Stimulated activated CD4-positive, alpha-beta T cell treated with anti-CD3 and anti-CD28 coated beads, TNF-alpha, amount 100 ng/mL, for 4 hours (primary cell): ENCODE measurements around the gene PPP1R15B.

Source experiments
- DNase-seq, 3 experiments: peaks; one replicate each; pipeline ENCODE4 v3.0.0-alpha.2; 2020; ENCODE audit warnings: low read depth in 3 of 3

Gene PPP1R15B

DNA sequence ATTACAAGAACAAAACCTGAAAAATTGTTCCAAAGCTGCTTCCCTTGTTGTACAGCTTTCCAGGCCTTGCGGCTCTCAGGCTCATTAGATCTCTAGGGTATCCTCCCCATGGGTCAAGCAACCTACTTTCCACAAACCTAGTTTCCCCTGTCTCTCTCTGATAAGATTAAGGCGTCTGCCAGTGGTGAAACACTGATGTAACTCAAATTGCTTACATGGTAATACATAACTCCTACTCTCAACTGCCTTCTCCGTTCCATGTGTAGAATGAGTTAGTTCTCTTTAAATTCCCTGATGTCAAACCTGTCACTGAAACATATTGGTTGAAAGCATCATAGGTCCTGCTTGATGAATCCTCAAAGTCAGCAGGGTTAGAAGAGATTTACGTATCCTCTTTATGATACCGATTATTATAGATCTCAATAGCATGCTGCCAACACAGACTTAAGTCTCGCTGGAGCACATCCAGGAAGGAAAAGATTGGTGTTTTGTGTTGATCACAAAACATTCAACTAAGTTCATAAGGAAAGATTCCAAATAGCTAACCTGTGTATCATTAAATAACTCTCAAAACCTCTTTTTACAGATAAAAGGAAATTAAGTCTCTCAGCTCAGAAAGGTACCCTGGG, 10.6 kb downstream of the PPP1R15B start:
- no peak for DNase-seq

DNA sequence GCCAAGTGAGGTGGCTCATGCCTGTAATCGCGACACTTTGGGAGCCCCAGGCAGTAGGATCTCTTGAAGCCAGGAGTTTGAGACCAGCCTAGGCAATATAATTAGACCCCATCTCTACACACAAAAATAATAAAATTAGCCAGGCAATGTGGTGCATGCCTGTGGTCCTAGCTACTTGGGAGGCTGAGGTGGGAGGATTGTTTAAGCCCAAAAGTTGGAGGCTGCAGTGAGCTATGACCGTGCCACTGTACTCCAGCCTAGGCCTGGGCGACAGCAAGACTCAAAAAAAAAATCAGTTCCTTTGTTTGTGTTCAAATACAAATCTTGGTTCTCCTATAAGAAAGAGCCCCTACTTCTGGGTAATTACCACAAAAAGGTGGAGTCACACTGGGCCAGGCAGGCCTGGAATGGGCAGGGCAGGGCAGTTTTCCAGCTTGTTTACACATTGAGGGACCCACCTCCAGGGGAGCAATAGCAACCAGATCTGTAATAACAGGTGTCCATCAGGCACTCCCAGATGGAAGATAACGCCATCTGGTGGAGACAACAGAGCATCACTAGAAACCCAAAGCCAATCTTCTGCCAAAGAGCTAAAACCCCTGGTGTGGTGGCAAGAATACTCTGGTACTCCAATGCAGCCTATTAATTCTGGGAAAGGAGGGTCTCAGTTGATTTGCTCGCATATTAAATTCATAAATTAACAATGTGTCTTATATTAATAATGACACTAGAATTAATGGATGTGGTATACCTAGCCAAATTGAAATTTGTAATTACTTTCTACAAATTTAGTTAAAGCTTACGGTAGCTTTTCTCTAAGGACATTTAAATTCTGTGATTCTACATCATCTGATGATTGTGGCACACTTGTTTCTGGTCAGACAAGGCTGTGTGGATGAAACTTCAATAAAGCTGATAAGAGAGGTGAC, 13.2 kb downstream of the PPP1R15B start:
- peak in 1 of 3 experiments; percentile 28 for DNase-seq

DNA sequence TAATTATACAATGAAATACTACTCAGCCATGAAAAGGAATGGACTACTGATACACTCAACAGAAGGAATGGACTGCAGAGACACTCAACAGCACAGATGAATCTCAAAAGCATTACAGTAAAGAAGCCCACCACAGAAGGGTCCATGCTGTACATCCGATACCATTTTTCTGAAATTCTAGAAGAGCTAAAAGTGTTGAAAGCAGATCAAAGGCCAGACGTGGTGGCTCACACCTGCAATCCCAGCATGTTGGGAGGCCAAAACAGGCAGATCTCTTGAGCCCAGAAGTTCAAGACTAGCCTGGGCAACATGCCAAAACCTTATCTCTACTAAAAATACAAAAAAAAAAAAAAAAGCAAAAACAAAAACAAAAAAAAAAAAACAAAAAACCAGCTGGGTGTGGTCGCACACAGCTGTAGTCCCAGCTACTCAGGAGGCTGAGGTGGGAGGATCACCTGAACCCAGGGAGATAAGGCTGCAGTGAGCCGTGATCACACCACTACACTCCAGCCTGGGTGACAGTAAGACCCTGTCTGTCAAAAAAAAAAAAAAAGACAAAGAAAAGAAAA, 15.5 kb downstream of the PPP1R15B start:
- no peak for DNase-seq

DNA sequence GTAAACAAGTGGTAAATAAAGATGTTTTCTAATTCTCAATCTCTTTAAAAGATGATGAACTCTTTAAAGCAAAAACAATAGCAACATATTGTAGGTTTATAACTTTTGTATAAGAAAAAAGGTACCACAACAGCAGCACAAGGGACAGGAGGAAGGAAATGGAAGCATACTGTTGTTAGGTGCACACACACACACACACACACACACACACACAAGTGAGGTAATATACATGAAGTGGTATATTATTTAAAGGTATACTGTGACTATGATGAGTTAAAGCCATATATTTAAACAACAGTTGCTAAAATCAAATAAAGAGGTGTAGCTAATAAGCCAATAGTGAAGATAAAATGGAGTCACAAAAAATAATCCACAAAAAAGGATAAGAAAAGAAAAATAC, 20.0 kb downstream of the PPP1R15B start:
- DNase-seq, result no peak

DNA sequence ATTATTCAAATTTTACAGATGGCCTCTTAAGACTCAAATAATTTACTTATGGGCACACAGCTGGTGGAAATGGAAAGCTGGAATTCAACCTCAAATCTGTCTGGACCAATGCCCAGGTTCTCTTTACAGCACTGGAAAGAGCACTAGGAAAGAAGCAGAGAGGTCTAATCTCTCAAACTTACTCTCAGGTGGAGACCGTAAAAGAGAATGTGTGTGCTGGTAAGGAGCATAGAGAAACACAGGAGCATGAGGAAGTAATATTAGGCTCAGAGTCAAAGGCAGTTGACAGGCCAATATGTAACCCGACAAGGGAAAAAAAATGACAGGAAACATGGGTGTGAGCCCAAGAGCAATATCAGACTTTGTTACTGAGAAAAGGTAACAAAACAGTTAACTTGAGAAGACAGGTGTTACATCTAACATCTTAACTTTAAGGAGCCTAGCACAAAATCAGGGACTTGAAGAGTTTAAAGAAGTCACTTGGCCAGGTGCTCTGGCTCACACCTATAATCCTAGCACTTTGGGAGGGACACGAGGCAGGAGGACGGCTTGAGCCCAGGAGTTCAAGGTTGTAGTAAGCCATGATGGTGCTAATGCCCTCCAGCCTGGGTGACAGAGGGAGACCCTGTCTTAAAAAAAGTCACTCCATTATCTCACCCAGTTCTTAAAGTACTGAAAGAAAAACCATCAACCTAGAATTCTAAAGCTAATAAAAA, 20.7 kb downstream of the PPP1R15B start:
- no peak for DNase-seq

DNA sequence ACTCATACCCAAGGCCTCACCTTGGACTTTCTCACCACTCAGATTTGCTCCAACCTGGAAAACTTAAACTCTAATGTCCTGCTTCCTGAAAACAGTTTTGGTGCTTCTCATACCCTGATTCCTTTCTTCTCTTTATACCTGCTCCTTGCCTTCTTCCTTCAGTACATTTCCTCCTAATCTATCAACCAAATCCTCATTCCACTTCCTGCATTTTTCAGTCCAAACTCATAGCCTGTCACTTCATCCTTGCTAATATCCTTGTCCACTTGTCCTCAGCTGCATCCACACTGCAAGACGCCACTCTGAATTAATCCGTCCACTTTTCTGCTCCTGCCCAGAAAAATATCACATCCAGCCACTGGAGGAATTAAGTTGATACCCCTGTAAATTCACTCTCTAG, 25.9 kb downstream of the PPP1R15B start:
- DNase-seq, result no peak

DNA sequence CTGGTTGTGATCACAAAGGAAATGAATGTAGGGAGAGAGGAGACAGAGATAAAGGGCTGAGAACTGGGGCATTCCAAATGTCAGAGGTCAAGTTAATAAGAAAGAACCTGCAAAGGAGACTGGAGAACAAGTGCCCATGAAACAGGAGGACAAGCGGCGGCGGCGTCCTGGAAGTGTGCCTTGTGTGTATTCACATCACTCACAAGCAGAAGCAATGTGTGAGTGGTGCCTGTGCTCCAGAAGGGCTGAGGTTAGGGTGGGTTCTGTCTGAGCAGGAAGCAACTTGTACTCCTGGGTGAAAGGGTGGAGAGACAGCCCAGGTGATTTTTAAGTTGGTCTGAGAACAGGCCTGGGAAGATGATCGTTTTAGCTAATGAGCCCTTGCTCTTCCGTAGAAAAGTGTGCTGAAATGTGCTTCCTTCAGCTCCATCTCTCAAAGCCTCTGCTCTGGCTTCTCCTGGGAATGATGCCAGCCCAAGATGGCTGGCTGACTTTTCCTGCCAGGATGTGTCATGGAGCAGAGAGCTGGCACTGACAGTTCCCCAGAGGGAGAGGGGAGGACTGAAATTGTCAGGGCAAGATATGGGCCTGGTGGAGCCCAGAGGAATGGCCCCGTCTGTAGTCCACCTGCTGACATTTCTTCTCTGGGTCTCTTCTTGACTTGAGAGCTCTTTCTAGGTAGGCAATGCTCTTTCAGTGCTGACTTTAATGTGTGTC, 26.8 kb downstream of the PPP1R15B start:
- no peak for DNase-seq

DNA sequence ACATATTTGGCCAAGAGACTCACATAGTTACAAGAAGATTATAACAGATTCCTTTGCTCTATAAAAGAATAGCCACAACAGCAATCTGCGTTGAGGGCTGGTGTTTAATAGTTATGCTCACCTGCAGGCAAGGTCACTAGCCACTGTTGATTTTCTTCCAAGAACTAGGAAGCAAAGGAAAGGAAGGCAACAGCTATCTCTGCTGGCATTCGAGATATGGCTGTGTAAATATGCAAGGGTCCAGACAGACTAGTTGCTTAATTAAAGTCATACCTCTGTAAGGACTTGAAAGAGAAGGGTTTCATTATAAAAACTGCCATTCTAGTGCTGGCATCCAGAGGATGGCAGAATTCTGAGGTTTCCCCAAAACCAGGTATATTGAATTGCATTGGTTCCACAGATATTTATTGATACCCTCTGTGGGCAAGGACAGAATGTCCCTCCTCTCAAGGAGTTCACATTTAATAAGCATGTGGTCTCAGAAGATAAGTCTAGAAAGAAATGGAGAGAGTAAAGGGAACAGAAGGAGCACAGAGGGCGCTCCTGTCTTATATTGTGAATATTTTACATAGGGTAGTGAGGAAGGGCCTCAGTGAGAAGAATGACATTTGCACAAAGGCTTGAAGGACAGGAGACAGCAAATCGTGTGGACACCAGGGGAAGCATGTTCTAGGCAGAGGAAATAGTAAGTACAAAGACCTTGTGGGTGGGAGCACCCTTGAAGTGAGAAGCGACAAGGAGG, 28.3 kb downstream of the PPP1R15B start:
- DNase-seq, result no peak

DNA sequence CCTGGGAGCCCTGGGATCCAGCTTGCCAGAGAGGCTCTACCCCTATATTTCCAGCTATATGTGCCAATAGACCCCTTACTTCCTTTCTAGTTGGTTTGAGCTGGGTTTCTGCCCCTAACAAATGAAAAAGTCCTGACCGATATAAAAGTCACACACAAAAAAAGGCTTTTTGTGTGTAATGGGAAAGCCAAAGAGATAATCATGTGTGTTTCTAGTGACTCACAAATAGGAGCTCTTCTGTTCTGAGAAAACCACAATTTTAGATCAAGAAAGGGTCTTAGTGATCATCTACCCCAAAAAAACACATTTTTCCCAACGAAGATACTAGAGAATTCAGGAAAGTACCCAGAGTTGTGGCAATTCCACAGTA, 28.9 kb downstream of the PPP1R15B start:
- DNase-seq, result no peak

DNA sequence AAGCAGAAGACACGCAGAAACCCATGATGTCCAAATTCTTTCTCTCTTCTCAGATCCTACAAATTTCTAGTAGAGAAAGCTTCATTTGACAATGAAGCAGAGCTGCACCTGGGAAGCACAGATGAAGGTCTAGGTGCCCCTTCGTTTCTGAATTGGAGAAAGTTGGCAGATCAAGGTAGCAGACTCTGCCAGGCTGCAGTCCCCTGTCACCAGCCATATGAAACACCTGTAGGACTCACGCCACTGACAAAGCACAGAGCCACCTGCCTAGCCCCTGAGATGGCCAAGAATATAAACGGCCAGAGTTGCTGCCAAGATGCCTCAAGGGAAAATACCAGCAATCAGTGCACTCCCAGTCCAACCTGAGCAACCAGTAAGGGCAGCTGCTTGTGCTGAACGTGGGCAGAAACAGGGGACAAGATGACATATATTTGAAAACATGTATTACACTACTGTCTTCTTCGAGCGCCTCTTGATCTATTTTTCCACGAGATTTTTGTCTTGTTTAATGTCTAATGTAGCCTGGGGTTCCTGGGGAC, 31.3 kb downstream of the PPP1R15B start:
- no peak for DNase-seq

DNA sequence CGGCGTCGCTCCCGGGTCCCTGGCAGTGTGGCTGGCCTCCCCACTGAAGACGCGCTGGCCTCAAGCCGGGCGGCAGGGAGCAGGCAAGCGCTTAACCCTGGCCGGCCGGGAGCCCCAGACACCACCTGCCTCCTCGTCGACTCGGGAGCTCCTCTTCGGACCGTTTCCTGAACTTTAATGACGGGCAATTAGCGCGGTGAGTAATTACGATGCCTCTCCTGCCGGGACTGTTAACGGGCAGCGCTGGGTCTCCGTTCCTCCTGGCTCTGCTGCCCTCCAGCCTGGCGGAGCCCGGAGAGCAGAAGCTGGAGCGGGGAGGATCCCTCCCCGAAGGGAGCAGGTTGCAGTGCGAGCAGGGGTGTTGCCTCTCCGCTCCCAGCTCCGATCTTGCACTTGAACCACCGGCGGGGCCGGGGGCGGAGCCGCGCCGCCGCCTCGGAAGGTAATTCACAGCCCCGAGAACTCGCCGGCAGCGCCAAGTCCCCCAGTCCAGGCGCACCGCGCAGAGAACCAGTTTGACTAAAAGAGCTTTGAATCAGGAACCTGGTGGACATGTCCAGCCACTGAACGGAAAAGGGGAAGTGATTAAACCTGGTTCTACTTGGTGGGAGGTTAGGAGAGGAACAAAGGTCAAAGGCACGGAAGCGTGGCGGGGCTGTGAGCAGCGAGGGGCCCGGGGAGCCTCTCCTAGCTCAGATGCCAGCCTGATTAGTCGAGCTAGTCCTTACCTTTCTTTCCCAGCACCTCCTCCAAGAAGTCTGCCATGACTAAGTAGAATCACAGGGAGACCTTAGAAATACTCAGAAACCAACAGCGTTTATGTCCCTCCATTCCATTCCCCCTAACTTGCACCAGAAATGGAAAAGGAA, 33.6 kb downstream of the PPP1R15B start:
- DNase-seq, result peak; percentile 21 to 30 (median 21)

DNA sequence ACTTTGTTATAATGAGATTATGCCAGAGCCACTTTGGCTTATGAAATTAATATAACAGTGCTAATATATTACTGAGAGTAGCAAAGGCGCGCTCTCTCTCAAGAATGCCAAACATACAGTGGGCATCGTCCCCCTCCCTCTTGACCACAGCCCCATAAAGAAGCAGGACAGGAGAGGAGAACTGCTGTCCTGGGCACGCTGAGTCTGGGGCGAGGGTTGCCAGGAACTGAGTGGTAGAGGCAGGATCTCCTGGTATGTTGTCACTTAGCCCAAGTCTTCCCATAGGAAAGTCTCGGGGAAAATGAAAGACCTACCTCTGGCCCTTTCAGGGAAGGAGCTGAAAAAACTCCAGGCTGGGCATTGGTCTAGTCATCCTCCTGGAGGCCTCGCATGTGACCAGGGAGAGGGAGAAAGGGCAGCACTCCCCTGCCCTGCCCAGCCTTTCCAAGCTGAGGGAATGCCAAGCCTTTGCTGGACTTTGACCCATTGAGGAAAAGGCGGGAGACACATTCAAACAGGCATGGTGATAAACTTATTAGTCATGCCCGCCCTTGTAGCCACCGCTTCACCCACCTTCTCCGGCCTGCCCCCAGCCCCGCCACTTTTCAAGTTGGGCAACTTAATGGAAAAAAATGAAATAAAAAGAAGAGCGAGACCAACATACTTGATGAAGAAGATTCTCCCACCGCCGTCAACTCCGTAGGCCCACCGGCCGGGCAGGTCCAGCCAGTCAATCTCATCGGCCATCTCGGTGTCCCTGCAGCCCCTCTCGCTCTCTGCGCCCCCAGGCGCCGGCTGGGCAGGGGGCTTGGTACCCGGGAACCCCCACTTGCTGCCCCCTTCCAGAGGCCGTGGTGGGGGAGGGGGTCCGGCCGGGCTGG, 34.5 kb downstream of the PPP1R15B start:
- no peak for DNase-seq

DNA sequence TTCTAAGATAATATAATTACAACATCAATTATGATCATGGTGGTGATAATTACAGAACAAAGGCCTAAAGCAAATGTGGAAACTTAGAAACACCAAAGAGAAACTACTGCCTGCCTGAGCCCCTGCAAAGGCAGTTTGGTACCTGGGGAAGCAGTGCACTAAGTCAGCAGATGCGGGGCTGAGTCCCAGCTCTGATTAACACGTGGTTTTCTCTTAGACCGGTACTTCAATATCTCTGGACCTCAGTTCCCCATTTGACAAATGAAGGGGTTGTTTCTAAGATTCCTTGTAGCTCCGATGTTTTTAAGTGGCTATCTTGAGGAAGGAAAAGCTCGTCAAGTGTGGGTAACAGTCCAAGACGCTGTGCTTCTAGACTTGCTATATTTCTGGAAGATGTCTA, 35.2 kb downstream of the PPP1R15B start:
- DNase-seq, result no peak

DNA sequence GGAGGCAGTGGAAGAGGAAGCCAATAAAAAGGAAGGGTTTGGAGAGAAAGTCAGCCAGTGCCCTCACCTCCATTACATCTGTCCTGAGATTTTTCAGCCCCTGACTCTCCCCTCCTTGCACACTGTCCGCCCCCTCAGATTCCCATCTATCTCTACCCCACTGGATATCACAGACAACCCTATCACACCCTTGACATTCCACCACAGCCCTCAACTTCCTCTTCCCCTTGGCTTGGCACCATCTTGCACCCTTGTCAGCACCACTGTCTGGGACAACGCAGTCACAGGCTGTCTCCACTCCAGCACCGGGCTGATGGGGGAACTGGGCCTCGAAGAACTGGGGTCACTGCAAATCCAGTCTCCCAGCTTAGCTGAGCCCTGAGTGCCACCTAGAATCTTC, 37.7 kb downstream of the PPP1R15B start:
- no peak for DNase-seq

DNA sequence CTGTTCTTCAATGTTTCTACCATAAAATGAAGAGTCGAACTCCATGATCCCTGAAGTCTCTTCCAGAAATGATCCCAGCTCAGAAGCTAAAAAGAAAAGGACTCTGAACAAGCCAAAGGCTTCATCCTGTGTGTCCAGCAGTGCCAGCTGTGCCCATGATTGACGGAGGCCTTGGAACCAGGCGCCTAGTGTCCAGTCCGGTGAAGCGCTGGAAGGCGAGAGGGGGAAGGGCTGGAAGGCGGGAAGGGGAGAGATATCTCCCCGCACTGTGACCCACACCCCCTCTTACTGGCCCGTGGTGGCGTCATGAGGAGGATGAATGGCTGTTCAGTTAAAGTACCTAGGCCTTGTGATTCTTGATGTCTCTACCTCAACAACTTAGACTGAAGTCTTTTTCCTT, 41.4 kb downstream of the PPP1R15B start:
- no peak for DNase-seq

DNA sequence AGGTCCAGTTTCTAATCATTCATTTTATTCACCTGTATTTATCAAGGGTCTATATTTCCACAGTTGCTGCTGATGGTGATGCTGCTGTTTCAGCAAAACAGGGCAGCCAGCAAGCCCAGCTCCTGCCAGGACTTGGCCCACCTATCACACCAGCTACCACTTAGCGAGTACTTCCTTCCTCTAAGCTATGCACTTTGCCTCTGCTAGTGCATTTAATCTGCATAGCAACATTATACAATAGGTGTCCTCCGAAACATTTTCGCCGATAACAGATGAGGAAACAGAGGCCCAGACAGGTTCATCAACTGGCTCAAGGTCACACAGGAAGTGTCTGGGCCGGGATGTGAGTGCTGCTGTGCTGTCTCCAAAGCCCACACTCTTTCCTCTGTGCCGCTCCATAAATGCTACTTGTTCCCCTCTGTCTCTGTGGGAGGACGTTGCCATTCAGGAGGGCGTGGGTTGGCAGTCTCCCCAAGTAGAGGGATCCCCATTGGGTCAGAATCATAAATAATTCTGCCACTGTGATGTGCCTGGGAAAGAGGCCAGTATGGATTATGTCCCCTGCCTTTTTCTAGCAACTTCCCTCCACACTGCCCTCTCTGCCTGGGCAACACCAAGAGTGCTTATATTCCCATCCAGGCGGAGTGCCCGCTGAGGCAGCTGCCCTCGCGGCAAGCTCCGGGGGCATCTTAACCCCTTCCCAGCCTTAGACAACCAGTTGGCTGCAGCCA, 42.5 kb downstream of the PPP1R15B start:
- DNase-seq, result no peak

DNA sequence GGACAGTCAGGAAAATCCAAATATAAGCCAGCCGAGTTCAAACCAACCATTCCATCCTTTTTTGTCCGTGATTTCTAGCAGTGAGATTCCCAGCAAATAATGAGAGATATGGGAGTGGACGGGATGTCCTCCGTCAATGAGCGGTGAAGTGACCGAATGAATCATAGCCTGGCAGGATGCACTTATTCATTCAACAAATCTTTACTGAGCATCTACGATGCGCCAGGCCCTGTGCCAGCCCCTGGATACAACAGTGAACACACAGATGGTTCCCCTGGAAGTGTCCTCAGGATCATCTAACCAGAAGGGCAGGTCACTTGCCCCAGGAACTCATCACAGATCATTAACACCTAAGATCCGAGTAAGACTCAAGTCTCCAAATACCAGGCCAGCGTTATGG, 43.7 kb downstream of the PPP1R15B start:
- no peak for DNase-seq
